ENCODE measurements around the gene SDHA. TPM values are rescaled to one million over a fixed set of nuclear protein-coding genes. Genes with fewer than 3 reads are reported as not detected.
A peak's percentile ranks its signal among the peaks of the same experiment; 100 is the strongest.

The SDHA gene
- total RNA-seq, 1 experiment from 2014 or later = 134 TPM

GRCh38 chr5:169071-169727 is 48.9 kb upstream of the SDHA start:
- Histone ChIP-seq H2AFZ (ENCODE audit: low read depth, low read length, poor library complexity, severe bottlenecking) (no peak overlapping the region), H3K9me2 (ENCODE audit: insufficient read depth) (no peaks in the 10 kb centered on the region), H3K27me3 (ENCODE audit: insufficient read depth, low read length) (no peaks in the 10 kb centered on the region), H3K36me3 (ENCODE audit: control insufficient read depth in 1 of 2, insufficient read depth in 2 of 2, low read length in 2 of 2) (no peaks in the 10 kb centered on the region), H3K4me2 (ENCODE audit: low read length) (no peak overlapping the region), H3K79me2 (ENCODE audit: insufficient read depth, low read length) (no peaks in the 10 kb centered on the region), H3K9ac (ENCODE audit: low read length) (no peak overlapping the region), H3K27ac (ENCODE audit: low read depth, low read length) (no peak overlapping the region), H4K20me1 (ENCODE audit: insufficient read depth) (no peaks in the 10 kb centered on the region), H3K9me3 (ENCODE audit: control insufficient read depth in 1 of 2, insufficient read depth in 1 of 2, low read depth in 1 of 2, low read length in 2 of 2) (no peaks in the 10 kb centered on the region), H3K4me1 (ENCODE audit: control insufficient read depth in 1 of 2, insufficient read depth in 2 of 2, low read length in 2 of 2) (peaks cover 0 to 6% of the 10 kb centered on the region in 2 experiments; a peak in 2 of 4 replicates), H3K4me3 (replicated peaks in 1 of 2; ENCODE audit: low read depth in 1 of 2, low read length in 2 of 2) (no peak overlapping the region)
- DNase-seq (ENCODE audit: low read depth, low spot score) = no peak
- TF ChIP-seq ZBTB33 (IDR thresholded peaks at IDR 0.05; ENCODE audit: extremely low read depth, insufficient replicate concordance, low read length) (no peak), ELF1 (IDR thresholded peaks at IDR 0.05; ENCODE audit: borderline replicate concordance, low read depth) (no peak), RAD21 (IDR thresholded peaks at IDR 0.05; ENCODE audit: low read depth) (no peak), SP1 (IDR thresholded peaks at IDR 0.05; ENCODE audit: low read depth) (no peak), YY1 (IDR thresholded peaks at IDR 0.05; ENCODE audit: extremely low read depth, insufficient replicate concordance, low read depth, low read length) (no peak), POLR2AphosphoS5 (IDR thresholded peaks at IDR 0.05; ENCODE audit: low read depth, low read length) (no peak)
- RAD21 ChIA-PET (ENCODE audit: low non-redundant PET in 1 of 2, low total read pairs in 2 of 2, uncharacterized antibody in 2 of 2, unreplicated experiment in 2 of 2) = no interaction called here
- intact Hi-C loops (cut with micrococcal nuclease) = no loop called here
- POLR2A ChIA-PET = no interaction called here
- ATAC-seq = no peak
- CTCF ChIA-PET = no interaction called here
- BruUV-seq (replicated peaks) = no TSS peak

GRCh38 chr5:169728-170094 is 48.4 kb upstream of the SDHA start:
- DNase-seq (ENCODE audit: low read depth, low spot score) (no peak), ATAC-seq (peak; percentile 32; the same call in 1 of the 2 replicates)
- ChIA-PET RAD21 (ENCODE audit: low non-redundant PET in 1 of 2, low total read pairs in 2 of 2, uncharacterized antibody in 2 of 2, unreplicated experiment in 2 of 2) (no interaction called here), POLR2A (no interaction called here), CTCF (no interaction called here)
- intact Hi-C loops (cut with micrococcal nuclease) = no loop called here
- no peaks in the 10 kb centered on the region for H3K79me2 ChIP-seq (ENCODE audit: insufficient read depth, low read length)
- no peak overlapping the region for H3K4me3 ChIP-seq (replicated peaks in 1 of 2; ENCODE audit: low read depth in 1 of 2, low read length in 2 of 2)
- no peak overlapping the region for H3K27ac ChIP-seq (ENCODE audit: low read depth, low read length)
- no peaks in the 10 kb centered on the region for H3K9me3 ChIP-seq (ENCODE audit: control insufficient read depth in 1 of 2, insufficient read depth in 1 of 2, low read depth in 1 of 2, low read length in 2 of 2)
- BruUV-seq (replicated peaks) = no TSS peak
- H3K9me2 ChIP-seq (ENCODE audit: insufficient read depth) = no peaks in the 10 kb centered on the region
- H4K20me1 ChIP-seq (ENCODE audit: insufficient read depth) = no peaks in the 10 kb centered on the region
- no peaks in the 10 kb centered on the region for H3K27me3 ChIP-seq (ENCODE audit: insufficient read depth, low read length)
- no peak overlapping the region for H3K4me2 ChIP-seq (ENCODE audit: low read length)
- no peak overlapping the region for H3K9ac ChIP-seq (ENCODE audit: low read length)
- H3K36me3 ChIP-seq (ENCODE audit: control insufficient read depth in 1 of 2, insufficient read depth in 2 of 2, low read length in 2 of 2) = no peaks in the 10 kb centered on the region
- H2AFZ ChIP-seq (ENCODE audit: low read depth, low read length, poor library complexity, severe bottlenecking) = no peak overlapping the region
- peaks cover 0 to 6% of the 10 kb centered on the region in 2 experiments; a peak in 2 of 4 replicates for H3K4me1 ChIP-seq (ENCODE audit: control insufficient read depth in 1 of 2, insufficient read depth in 2 of 2, low read length in 2 of 2)
- TF ChIP-seq CTCF (IDR thresholded peaks at IDR 0.05 in 2 of 3, conservative IDR thresholded peaks at IDR 0.05 in 1 of 3; ENCODE audit: borderline replicate concordance in 1 of 3, insufficient read depth in 1 of 3, low read depth in 2 of 3, low read length in 2 of 3) = no peak
- no peak for TF ChIP-seq TCF7L2 (IDR thresholded peaks at IDR 0.05; ENCODE audit: borderline replicate concordance, extremely low read depth, insufficient read depth, insufficient read length)
- TF ChIP-seq POLR2AphosphoS5 (IDR thresholded peaks at IDR 0.05; ENCODE audit: low read depth, low read length) = no peak
- no peak for TF ChIP-seq CBX3 (IDR thresholded peaks at IDR 0.05; ENCODE audit: low read depth)
- no peak for TF ChIP-seq ZFX (IDR thresholded peaks at IDR 0.05)
- TF ChIP-seq REST (IDR thresholded peaks at IDR 0.05; ENCODE audit: low read depth) = no peak
- TF ChIP-seq EZH2 (IDR thresholded peaks at IDR 0.05) = no peak

All from HCT116 (cell line).